A204.1 (cell line): ENCODE results near the gene MOB3C.
A peak's percentile ranks its signal among the peaks of the same experiment; 100 is the strongest.

ENCODE experiments used
- FAIRE-seq: peaks from 2 replicates; lab custom pipeline; 2012; peaks lifted over from hg19 to GRCh38; lab: Jason Lieb, UNC

MOB3C gene

GRCh38 chr1:46605232-46605631 is 11.4 kb downstream of the MOB3C start:
- no peak for FAIRE-seq

DNA sequence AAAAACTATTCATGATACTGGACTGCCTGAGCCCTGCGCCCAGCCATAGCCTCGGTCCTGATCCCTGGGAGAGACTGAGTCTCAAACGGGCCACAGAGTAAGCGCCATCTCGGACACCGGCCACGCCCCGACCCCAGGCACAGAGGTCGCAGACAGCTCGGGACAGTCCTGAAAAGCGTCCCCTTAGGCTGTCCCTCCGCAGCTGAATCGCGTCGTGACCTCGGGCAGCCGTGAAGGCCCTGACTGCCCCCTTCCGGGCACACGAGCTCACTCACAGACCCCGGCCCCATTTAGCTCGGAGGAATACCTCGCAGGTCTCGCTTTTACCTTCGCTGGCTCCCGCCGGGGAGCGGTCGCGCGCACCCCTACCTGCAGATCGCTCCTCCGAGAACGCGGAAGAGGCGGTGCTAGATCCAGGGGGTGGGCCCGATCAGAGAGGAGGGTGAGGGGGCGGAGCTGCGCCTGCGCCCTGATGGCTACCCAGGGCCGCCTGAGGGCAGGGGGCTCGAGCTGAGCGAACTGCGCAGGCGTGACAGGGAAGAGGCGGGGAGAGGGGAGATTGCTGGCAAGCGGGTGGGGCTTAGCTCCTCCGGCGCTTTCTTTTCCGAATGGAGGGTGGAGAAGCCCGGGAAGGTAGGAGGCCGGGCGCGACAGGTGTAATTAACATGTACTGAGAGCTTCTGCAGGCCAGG is 12.6 kb downstream of the MOB3C start, which contains the start of gene MKNK1:
Gene MKNK1, minus strand, starts transcription at position 411 of the 692 bp plus-strand sequence. CDS start 20,941 bp downstream, outside the sequence.
- peak; percentile 85 for FAIRE-seq

DNA sequence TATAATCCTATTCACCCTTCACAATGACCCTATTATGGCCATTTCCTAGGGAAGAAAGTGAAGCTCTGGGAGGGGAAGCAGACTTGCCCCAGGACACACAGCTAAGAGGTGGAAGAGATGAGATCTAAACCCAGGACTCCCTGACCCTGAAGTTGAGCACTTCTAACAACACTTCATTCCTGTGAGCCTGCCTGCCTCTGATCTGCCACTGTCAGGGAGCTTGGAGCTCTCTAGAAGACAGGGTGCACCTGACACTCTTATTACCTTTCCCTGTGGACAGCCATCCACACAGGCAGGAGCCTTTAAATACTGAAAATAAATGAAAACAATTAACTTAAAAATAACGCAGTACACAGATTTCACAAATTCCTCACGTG is 13.1 kb downstream of the MOB3C start:
- FAIRE-seq: no peak

- no peak for FAIRE-seq
Measured at GRCh38 chr1:46601257-46602007, 15.2 kb downstream of the MOB3C start.

DNA sequence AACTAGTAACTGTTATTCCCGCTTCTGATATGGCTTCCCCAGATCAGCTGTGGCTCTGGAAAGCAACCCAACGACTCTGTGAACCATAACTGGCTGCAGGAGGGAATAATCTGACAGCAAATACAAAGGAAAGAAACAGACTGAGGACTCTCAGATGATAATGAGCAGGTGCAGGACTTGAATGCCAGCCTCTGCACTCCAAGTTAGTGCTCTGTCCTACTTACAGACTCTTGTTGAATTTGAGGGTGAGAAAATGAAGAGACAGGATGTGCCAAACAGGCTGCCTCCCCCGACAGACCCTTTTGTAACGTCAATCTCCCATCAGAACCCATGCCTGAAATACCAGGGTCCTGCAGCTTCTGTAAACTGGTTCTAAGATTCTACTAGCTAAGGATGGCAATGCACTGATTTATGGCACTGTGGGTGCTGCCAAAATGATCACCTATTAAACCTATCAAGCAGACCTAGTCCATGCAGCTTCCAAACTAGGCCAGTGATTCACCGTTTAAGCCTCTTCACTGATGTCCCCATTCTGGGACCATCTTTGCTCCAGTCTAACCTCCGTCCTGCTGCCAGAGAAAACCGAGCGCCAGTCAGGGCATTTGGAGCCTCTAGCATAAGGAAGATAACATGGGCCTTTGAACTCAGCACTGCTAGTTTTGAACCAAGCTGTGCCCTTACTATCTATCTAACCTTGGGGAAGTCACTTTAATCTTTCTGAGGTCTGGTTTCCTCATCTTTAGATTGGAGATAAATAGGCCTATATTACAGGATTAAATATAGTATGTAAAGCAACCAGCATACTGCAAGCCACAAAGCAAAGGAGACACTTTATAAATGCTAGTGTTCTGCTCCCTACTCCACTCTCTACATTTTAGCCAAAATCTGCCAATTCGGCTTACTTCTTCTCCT is 17.3 kb downstream of the MOB3C start:
- no peak for FAIRE-seq

DNA sequence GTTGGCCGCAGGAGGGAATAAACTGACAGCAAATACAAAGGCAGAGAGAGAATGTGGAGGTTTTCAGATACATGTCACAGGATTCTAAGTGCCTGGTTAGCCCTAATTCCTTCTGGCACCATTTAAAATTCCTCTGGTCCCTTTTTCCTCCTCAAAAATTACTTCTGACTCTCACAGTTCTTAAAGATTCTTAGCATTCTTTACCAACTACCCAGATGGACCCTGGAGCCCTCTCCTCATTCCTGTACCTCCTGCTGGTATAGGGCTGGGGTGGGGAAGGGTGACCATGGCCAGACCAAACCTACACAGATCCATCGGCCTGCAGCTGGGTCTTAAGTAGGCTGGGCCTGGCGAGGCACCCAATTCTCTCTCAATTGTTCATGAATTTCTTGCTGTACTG is 19.8 kb downstream of the MOB3C start:
- no peak for FAIRE-seq

- FAIRE-seq: no peak
Measured at GRCh38 chr1:46596036-46596435, 20.6 kb downstream of the MOB3C start.

GRCh38 chr1:46595127-46595526 is 21.5 kb downstream of the MOB3C start:
- FAIRE-seq: no peak

DNA sequence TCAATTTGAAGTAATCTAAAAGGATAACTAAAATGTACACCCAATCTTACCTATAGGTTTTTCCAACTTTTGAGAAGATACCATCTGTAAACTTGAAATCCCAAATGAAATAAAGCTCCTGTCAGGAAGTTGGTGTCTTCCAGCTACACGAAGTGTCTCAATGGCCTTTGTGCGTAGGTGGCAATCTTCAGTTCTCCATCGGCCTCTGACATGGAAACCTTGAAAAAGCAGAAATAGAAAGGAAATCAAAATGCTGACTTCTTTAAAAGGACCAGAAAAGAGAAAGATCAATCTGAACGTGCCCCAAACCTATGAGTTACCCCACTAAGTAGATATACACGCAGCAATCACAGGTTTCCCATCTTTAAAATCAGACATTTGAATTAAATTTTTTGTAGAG is 22.5 kb downstream of the MOB3C start:
- FAIRE-seq: no peak

- FAIRE-seq: no peak
Measured at GRCh38 chr1:46592823-46593222, 23.8 kb downstream of the MOB3C start.

- FAIRE-seq: no peak
Measured at GRCh38 chr1:46589529-46589928, 27.1 kb downstream of the MOB3C start.

DNA sequence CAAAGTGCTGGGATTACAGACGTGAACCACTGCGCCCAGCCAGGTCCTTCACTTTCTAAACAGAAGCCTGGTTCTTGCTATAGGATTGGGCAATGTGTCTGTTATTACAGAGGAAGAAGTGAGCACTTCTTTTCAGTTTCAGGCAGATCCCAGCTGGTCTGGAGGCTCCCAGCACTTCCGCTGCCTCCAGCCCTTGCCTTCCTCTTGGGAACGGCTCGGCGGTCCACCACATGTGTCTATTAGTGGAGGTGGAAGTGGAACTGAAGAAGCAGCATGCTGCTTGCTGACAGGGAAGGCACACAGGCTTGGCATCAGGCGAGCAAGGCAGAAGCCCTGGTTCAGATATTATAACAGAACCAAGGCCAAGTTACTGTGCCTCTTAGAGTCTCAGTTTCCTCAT is 29.5 kb downstream of the MOB3C start:
- FAIRE-seq: no peak

GRCh38 chr1:46585312-46585938 is 31.2 kb downstream of the MOB3C start:
- FAIRE-seq: no peak

DNA sequence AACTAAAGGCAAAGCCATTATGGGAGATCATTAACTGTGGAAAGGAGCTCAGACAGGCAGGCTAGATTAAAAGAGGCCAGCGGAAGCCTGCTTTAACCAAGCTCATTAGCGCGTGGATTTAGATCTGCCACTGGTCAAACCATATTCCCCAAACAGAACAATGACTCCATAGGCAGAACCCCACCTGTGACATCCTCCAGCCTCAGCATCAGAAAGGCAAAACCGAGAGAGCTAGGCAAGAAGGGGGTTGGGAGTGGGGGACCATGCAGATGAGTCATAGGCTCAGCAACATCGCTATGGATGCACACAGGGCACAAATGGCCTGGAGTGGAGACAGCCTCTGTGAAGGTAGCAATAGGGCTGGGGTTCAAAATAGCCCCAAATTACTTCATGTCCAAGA is 33.1 kb downstream of the MOB3C start:
- FAIRE-seq: no peak

DNA sequence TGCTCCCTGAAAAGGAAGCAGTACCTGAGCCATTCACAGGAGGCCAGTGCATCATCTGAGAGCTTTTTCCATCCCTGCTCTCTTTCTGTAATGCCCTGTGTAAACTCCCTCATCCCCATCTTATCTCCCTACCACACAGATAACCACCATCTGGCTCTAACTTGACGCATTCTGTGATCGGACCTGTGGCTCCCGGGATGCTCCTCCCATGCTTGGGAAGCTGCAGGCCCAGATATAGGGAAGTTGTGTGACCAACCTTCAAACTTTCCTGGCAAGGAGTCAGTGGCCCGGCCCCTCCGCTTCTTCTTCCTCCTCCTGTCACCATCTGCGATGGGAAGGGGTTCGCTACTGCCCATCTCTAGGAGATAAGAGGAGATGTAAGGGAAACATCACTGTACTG is 33.6 kb downstream of the MOB3C start:
- no peak for FAIRE-seq

DNA sequence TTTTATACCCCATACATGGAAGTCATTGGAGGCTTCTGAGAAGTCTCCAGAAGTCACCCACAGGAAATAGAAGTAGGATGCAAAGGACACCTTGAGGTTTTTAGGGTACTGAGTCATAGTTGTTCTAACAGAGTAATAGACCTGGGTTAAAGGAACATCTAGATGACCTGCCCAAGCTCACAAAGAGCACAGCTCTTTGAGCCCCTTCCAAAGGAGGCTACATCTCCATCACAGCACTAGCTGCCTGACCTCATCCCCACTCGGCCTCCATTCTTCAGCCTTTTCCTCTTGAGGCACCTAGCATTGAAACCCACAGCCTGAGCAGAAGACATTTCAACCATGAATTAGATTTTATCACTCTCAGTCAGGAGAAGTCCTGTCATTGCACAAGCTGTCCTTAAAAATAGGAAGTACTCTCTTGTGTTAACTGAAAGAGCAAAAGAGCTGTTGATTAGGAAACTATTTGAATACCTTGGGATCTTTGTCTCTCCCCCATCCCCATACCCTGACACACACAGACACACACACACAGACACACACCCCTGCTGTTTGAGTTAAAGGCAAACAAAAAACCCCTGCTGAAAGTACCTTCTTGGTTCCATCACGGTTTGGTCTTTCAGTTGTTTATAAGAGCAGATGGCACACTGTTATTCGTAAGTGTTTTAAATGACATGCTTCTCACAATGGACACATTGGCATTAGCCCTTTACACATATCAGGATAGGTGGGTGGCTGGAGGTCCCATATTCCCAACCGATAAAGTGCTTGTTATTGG is 34.7 kb downstream of the MOB3C start:
- no peak for FAIRE-seq

DNA sequence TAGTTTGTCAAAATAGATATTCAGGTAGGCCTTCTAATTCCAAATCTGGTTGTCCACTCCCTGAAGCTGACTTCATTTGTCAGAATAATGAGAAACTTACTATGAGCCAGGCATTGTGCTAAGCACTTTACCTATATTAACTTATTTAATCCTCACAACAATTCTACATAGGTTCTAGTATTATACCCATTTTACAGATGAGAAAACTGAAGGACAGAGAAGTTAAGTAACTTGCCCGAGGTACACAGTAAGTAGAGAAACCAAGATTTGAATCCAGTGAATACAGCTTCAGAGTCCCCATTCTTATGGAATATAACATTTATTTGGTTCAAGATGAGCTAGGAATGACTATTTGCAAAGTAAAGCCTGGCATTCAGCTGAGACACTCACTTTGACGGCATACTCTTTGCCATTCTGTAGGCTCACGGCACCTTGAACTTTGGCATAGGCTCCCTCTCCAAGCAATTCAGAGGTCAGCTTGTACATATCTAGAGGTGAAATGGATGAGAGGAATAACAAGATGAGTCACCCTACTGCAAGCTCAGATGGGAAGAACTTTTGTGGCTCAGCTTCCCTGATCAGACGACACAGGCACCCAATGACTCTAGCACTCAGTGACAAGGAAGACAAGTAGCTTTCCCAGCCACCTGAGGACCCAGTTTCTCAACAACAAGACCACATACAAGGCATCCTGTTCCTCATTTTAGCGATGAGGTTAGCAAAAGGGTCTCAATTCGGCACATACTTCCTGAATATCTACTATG is 36.3 kb downstream of the MOB3C start:
- no peak for FAIRE-seq

- FAIRE-seq: no peak
Measured at GRCh38 chr1:46577671-46578070, 38.9 kb downstream of the MOB3C start.

DNA sequence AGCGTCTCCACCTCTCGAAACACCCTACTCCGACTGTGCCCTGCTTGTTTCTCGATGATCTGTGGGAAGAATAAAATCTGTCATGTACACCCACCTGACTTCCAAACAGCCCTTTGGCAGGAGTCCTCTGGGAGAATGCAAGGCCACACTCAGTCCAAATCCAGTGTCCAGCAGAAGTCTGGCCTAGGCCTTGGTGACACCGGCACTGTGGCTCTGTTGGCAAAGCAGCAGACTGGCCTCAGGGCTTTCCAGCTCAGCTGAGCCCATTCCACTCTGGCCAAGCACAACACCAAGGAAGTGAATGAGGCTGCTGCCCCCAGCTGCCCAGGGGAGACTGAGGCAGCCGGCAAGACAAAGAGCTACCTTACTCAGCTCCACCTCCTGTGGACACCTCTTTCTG is 40.0 kb downstream of the MOB3C start:
- FAIRE-seq: no peak

- FAIRE-seq: no peak
Measured at GRCh38 chr1:46575778-46576177, 40.8 kb downstream of the MOB3C start.

DNA sequence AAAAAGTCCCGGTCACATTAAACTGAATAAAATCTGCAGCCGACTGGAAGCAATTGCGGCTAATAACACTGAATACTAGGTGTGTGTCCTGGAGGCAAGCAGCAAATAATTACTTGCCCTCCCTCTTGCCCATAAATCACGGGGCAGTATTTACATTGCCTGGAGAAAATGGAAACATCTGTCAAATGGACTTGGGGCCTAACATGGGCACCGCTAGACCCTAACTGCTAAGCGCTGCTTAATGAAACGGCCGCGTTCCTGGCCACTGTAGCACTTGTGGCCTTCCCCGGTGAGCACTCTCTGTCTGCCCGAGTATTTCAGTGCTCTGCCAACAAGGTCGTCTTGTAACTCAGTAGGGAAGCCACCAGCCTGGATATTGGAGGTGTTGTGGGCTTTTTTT is 41.3 kb downstream of the MOB3C start:
- no peak for FAIRE-seq
